ENCODE data around the gene MAGOHB. TPM values are rescaled to one million over a fixed set of nuclear protein-coding genes. Genes with fewer than 3 reads are reported as not detected.

Gene MAGOHB
- total RNA-seq (2022; extraction: Qiagen RNA extraction), result 40.4 to 75.6 TPM (median 46.4 TPM) in 5 replicates

DNA sequence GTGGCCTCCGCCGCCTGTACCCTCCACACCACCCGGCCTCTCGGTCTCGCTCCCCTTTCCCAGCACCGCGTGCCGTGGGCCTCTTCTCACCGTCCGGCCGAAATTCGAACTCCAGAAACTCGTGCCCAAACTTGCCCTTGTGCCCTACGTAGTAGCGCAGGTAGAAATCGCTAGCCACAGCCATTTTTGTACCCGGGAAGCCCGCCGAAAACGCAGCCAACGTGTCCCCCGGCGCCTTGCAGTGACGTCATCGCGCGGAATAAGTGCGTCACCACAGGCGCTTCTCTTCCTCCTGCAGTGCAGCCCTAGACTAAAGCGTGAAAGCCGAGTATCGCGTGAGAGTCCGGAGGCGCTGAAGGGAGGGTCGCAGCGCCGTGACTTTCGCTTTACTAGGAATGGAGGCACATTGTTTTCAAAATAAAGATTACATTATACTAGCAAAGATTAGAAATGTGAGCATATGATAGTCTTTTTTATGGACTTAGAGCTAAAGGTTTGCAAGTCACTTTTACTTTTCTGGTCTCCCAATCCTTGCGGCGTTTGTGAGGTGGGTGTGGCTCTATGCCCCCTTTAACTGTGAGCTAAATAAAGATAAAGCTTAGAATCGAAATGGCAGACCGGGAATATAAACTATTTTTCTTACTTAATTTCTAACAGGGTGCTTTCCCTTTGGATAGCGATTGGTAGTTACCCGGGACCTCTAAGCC lies at the start of gene MAGOHB:
TSS of gene MAGOHB (minus strand) at position 261 of the 707 bp plus-strand sequence. CDS start at position 184, 77 bp downstream.

Other genes starting within 250 kb of the MAGOHB start
- gene KLRK1, start 223.6 kb downstream of the MAGOHB start, total RNA-seq (2022; extraction: Qiagen RNA extraction), result 0.13 TPM in 1 of 5 replicates, not detected in the others
- not detected in 5 replicates for gene KLRC4, start 203.9 kb downstream of the MAGOHB start, total RNA-seq (2022; extraction: Qiagen RNA extraction)
- gene KLRC3, start 193.0 kb downstream of the MAGOHB start, total RNA-seq (2022; extraction: Qiagen RNA extraction), result 0.13 to 0.24 TPM (median 0.16 TPM) in 4 of 5 replicates, not detected in the other
- 1.5 to 2.1 TPM (median 1.7 TPM) in 5 replicates for gene KLRC2, start 177.6 kb downstream of the MAGOHB start, total RNA-seq (2022; extraction: Qiagen RNA extraction)
- not detected in 5 replicates for gene KLRC1, start 160.2 kb downstream of the MAGOHB start, total RNA-seq (2022; extraction: Qiagen RNA extraction)
- gene EIF2S3B, start 107.7 kb downstream of the MAGOHB start, total RNA-seq (2022; extraction: Qiagen RNA extraction), result 0.66 to 0.89 TPM (median 0.76 TPM) in 5 replicates
- gene STYK1, start 60.4 kb upstream of the MAGOHB start, total RNA-seq (2022; extraction: Qiagen RNA extraction), result 0.11 to 0.51 TPM (median 0.20 TPM) in 5 replicates
- 248 to 287 TPM (median 273 TPM) in 5 replicates for gene YBX3, start 109.7 kb upstream of the MAGOHB start, total RNA-seq (2022; extraction: Qiagen RNA extraction)
- not detected in 5 replicates for gene TAS2R7, start 189.0 kb upstream of the MAGOHB start, total RNA-seq (2022; extraction: Qiagen RNA extraction)
- gene TAS2R8, start 193.7 kb upstream of the MAGOHB start, total RNA-seq (2022; extraction: Qiagen RNA extraction), result not detected in 5 replicates
- not detected in 5 replicates for gene TAS2R9, start 196.6 kb upstream of the MAGOHB start, total RNA-seq (2022; extraction: Qiagen RNA extraction)
- gene TAS2R10, start 212.7 kb upstream of the MAGOHB start, total RNA-seq (2022; extraction: Qiagen RNA extraction), result 0.11 to 0.13 TPM in 2 of 5 replicates, not detected in the others
- 1.1 to 3.9 TPM (median 3.0 TPM) in 5 replicates for gene PRR4, start 235.9 kb upstream of the MAGOHB start, total RNA-seq (2022; extraction: Qiagen RNA extraction)

All from A549 treated with dexamethasone at 1 μM for 4 hours (cell line).